Mucosa of descending colon (tissue), 3 donors: ENCODE measurements around the gene COG5. TPM values are rescaled to one million over a fixed set of nuclear protein-coding genes. Genes with fewer than 3 reads are reported as not detected.

Source experiments
- ATAC-seq: fragments of 200-7000 bp; cut with Tn5 transposase; one replicate; pipeline ENCODE4 v1.9.1; 2020; ENCODE audit warnings: mild to moderate bottlenecking, moderate library complexity
- DNase-seq, 3 donors: peaks; one replicate each; pipeline ENCODE4 v3.0.0-alpha.2; 2020
- H3K36me3 ChIP-seq: fragments of 200-600 bp; one replicate; pipeline ENCODE4 v1.8.0; 2021; ENCODE audit warnings: low read depth, mild to moderate bottlenecking
- H3K4me1 ChIP-seq: fragments of 200-600 bp; one replicate; pipeline ENCODE4 v1.8.0; 2021; ENCODE audit warnings: low read depth, mild to moderate bottlenecking
- H3K4me3 ChIP-seq: fragments of 200-600 bp; one replicate; pipeline ENCODE4 v1.8.0; 2021; ENCODE audit warnings: mild to moderate bottlenecking
- H3K9me3 ChIP-seq: fragments of 200-600 bp; one replicate; pipeline ENCODE4 v1.8.0; 2021; ENCODE audit warnings: mild to moderate bottlenecking
- CTCF ChIP-seq: fragments of 200-600 bp; IDR thresholded peaks from one replicate; pipeline ENCODE4 v1.8.0; 2022; ENCODE audit warnings: antibody characterized with exemption, mild to moderate bottlenecking
- intact Hi-C, 2 donors: fragments of 100-400 bp; cut with DNase I in 1 of 2; cut with micrococcal nuclease in 1 of 2; formaldehyde crosslinking; loops; one replicate each; pipeline versions ENCODE4 v1.11.0 to v1.11.1; 2022; cut with DNase I, micrococcal nuclease
- total RNA-seq, 3 donors: library from RNA; stranded (reverse); fragmentation: NEBNext Ultra II Directional in 2 of 3; extraction: Animal tissue kit (Norgen Biotek cat#: 25700) in 2 of 3; gene quantifications; one replicate each; pipeline versions ENCODE4 v1.2.1 to v1.2.4, GENCODE V29; 2021 to 2023
- donor health status: DM: no; HTN: no; CAD: no; lungs with moderate emphysema.
- donor health status: DM: no; HTN: no; CAD: no.
- donor health status: DM: no; HTN: yes; CAD: no.

COG5 gene
- total RNA-seq, 3 donors from 2014 or later = 46.8 to 56.4 (median 47.7) TPM

- no peaks in the 10 kb centered on the region for H3K36me3 ChIP-seq
- TF ChIP-seq CTCF = no peak
- no peak overlapping the region for H3K4me3 ChIP-seq
- no peaks in the 10 kb centered on the region for H3K9me3 ChIP-seq
- no peak for ATAC-seq
- intact Hi-C loops = no loop called here
- H3K4me1 ChIP-seq = no peaks in the 10 kb centered on the region
- no peak for DNase-seq
These were observed 177.1 kb downstream of the COG5 start for GRCh38 chr7:107386548-107387102.

- no peaks in the 10 kb centered on the region for H3K9me3 ChIP-seq
- no peak for ATAC-seq
- intact Hi-C loops = no loop called here
- no peaks in the 10 kb centered on the region for H3K36me3 ChIP-seq
- DNase-seq = no peak
- no peak overlapping the region for H3K4me3 ChIP-seq
- no peaks in the 10 kb centered on the region for H3K4me1 ChIP-seq
- no peak for TF ChIP-seq CTCF
These were observed 179.7 kb downstream of the COG5 start for GRCh38 chr7:107384025-107384424.

GRCh38 chr7:107383203-107383602, 180.5 kb downstream of the COG5 start:
- Histone ChIP-seq H3K9me3 (no peaks in the 10 kb centered on the region), H3K4me1 (no peaks in the 10 kb centered on the region), H3K4me3 (no peak overlapping the region), H3K36me3 (no peaks in the 10 kb centered on the region)
- ATAC-seq (no peak), DNase-seq (no peak)
- no peak for TF ChIP-seq CTCF
- intact Hi-C loops = no loop called here

- intact Hi-C loops = no loop called here
- no peak for ATAC-seq
- no peak for TF ChIP-seq CTCF
- Histone ChIP-seq H3K4me3 (no peak overlapping the region), H3K4me1 (no peaks in the 10 kb centered on the region), H3K36me3 (no peaks in the 10 kb centered on the region), H3K9me3 (no peaks in the 10 kb centered on the region)
- no peak for DNase-seq
These were observed 182.3 kb downstream of the COG5 start for GRCh38 chr7:107381453-107381852.

- no peak for ATAC-seq
- Histone ChIP-seq H3K4me1 (no peaks in the 10 kb centered on the region), H3K36me3 (no peaks in the 10 kb centered on the region)
These were observed 190.4 kb downstream of the COG5 start for GRCh38 chr7:107373354-107373753.

More at GRCh38 chr7:107373354-107373753, 190.4 kb downstream of the COG5 start:
- DNase-seq = no peak
- TF ChIP-seq CTCF = no peak
- Histone ChIP-seq H3K4me3 (no peak overlapping the region), H3K9me3 (no peaks in the 10 kb centered on the region)
- intact Hi-C loops = no loop called here
